WTC11 (cell line): ENCODE measurements around the gene ZMYND15. TPM values are rescaled to one million over a fixed set of nuclear protein-coding genes. Genes with fewer than 3 reads are reported as not detected.
A peak's percentile ranks its signal among the peaks of the same experiment; 100 is the strongest.

Experiments used
- ATAC-seq: fragments of 200-7000 bp; cut with Tn5 transposase; 2 replicates; pipeline ENCODE4 v1.10.0; 2021; ENCODE audit warnings: mild to moderate bottlenecking, moderate library complexity
- CTCF ChIA-PET: fragments of 300-600 bp; sonication (Branson Sonifier 250); formaldehyde crosslinking; loops from one replicate; lab custom pipeline; 2021; ENCODE audit warnings: antibody characterized with exemption; lab: Charles Lee
- POLR2A ChIA-PET: fragments of 350-600 bp; sonication (Branson Sonifier 250); formaldehyde crosslinking; loops from one replicate; lab custom pipeline; 2021; ENCODE audit warnings: antibody characterized with exemption; lab: Charles Lee
- DNase-seq: peaks from one replicate; pipeline ENCODE4 v3.0.0; 2021; ENCODE audit warnings: low spot score
- H3K27ac Mint-ChIP-seq: 2 replicates; pipeline ENCODE4 v1.8.0; 2021; ENCODE audit warnings: mixed read lengths
- H3K27me3 Mint-ChIP-seq: 2 replicates; pipeline ENCODE4 v1.8.0; 2021; ENCODE audit warnings: low read depth, mild to moderate bottlenecking, moderate library complexity, mixed read lengths
- H3K36me3 Mint-ChIP-seq: 2 replicates; pipeline ENCODE4 v1.8.0; 2021; ENCODE audit warnings: mixed read lengths
- H3K4me1 Mint-ChIP-seq: 2 replicates; pipeline ENCODE4 v1.8.0; 2022; ENCODE audit warnings: mixed read lengths
- H3K4me3 Mint-ChIP-seq: 2 replicates; pipeline ENCODE4 v1.8.0; 2021; ENCODE audit warnings: mild to moderate bottlenecking, moderate library complexity, mixed read lengths
- H3K9me3 Mint-ChIP-seq: 2 replicates; pipeline ENCODE4 v1.8.0; 2021; ENCODE audit warnings: mixed read lengths
- ATF6 ChIP-seq: sonication (generic); formaldehyde crosslinking; IDR thresholded peaks from 2 replicates; pipeline ENCODE4 v1.8.1; 2023; ENCODE audit warnings: mild to moderate bottlenecking, missing genetic modification reagents
- EMX1 ChIP-seq: fragments of 250-450 bp; sonication (Bioruptor Pico); IDR thresholded peaks from 2 replicates; pipeline ENCODE4 v1.8.0; 2021; ENCODE audit warnings: mild to moderate bottlenecking
- FOXP1 ChIP-seq: sonication (generic); formaldehyde crosslinking; IDR thresholded peaks from 2 replicates; pipeline ENCODE4 v1.8.0; 2022; ENCODE audit warnings: missing genetic modification reagents, mild to moderate bottlenecking, moderate library complexity, borderline replicate concordance
- GRHL2 ChIP-seq: fragments of 250-450 bp; sonication (Bioruptor Pico); IDR thresholded peaks from 2 replicates; pipeline ENCODE4 v1.8.0; 2022; ENCODE audit warnings: mild to moderate bottlenecking, moderate library complexity; ENCODE audit not compliant: insufficient replicate concordance, severe bottlenecking
- IRF2 ChIP-seq: sonication (generic); formaldehyde crosslinking; IDR thresholded peaks from 2 replicates; pipeline ENCODE4 v1.8.0; 2022; ENCODE audit warnings: low read depth, missing genetic modification reagents, borderline replicate concordance
- JUN ChIP-seq: sonication (generic); formaldehyde crosslinking; IDR thresholded peaks from 2 replicates; pipeline ENCODE4 v1.8.0; 2023; ENCODE audit warnings: mild to moderate bottlenecking, missing genetic modification reagents
- KAT7 ChIP-seq: sonication (generic); formaldehyde crosslinking; IDR thresholded peaks from 2 replicates; pipeline ENCODE4 v1.8.1; 2023; ENCODE audit warnings: missing genetic modification reagents, mild to moderate bottlenecking, borderline replicate concordance
- MAX ChIP-seq: sonication (generic); formaldehyde crosslinking; IDR thresholded peaks from 2 replicates; pipeline ENCODE4 v1.8.0; 2022; ENCODE audit warnings: mild to moderate bottlenecking, missing genetic modification reagents
- MXD4 ChIP-seq: fragments of 250-450 bp; sonication (Bioruptor Pico); IDR thresholded peaks from 2 replicates; pipeline ENCODE4 v1.8.0; 2021; ENCODE audit warnings: mild to moderate bottlenecking, moderate library complexity, borderline replicate concordance
- NR1H2 ChIP-seq: sonication (generic); formaldehyde crosslinking; IDR thresholded peaks from 2 replicates; pipeline ENCODE4 v1.9.0; 2021; ENCODE audit warnings: mild to moderate bottlenecking, moderate library complexity, missing genetic modification reagents
- PREB ChIP-seq: sonication (generic); formaldehyde crosslinking; IDR thresholded peaks from 2 replicates; pipeline ENCODE4 v1.8.1; 2022; ENCODE audit warnings: mild to moderate bottlenecking, missing genetic modification reagents, moderate library complexity, borderline replicate concordance
- RORB ChIP-seq: fragments of 250-450 bp; sonication (Bioruptor Pico); IDR thresholded peaks from 2 replicates; pipeline ENCODE4 v1.9.0; 2021; ENCODE audit warnings: mild to moderate bottlenecking
- TEAD4 ChIP-seq: sonication (generic); formaldehyde crosslinking; IDR thresholded peaks from 2 replicates; pipeline ENCODE4 v1.8.0; 2022; ENCODE audit warnings: mild to moderate bottlenecking, missing genetic modification reagents
- USF1 ChIP-seq: sonication (generic); formaldehyde crosslinking; IDR thresholded peaks from 2 replicates; pipeline ENCODE4 v1.8.0; 2022; ENCODE audit warnings: mild to moderate bottlenecking, missing genetic modification reagents
- ZMAT4 ChIP-seq: fragments of 250-450 bp; sonication (Bioruptor Pico); IDR thresholded peaks from 2 replicates; pipeline ENCODE4 v1.9.0; 2021; ENCODE audit warnings: mild to moderate bottlenecking
- ZNF219 ChIP-seq: sonication (generic); formaldehyde crosslinking; IDR thresholded peaks from 2 replicates; pipeline ENCODE4 v1.8.0; 2023; ENCODE audit warnings: missing genetic modification reagents, mild to moderate bottlenecking, borderline replicate concordance
- ZNF232 ChIP-seq: sonication (generic); formaldehyde crosslinking; IDR thresholded peaks from 2 replicates; pipeline ENCODE4 v1.8.0; 2022; ENCODE audit warnings: mild to moderate bottlenecking, missing genetic modification reagents
- ZNF263 ChIP-seq: sonication (generic); formaldehyde crosslinking; IDR thresholded peaks from 2 replicates; pipeline ENCODE4 v1.8.1; 2022; ENCODE audit warnings: low read depth, mild to moderate bottlenecking, moderate library complexity, missing genetic modification reagents
- ZNF281 ChIP-seq: sonication (generic); formaldehyde crosslinking; IDR thresholded peaks from 2 replicates; pipeline ENCODE4 v1.8.0; 2023; ENCODE audit warnings: mild to moderate bottlenecking, missing genetic modification reagents
- ZNF317 ChIP-seq: sonication (generic); formaldehyde crosslinking; IDR thresholded peaks from 2 replicates; pipeline ENCODE4 v1.8.1; 2023; ENCODE audit warnings: low read depth, mild to moderate bottlenecking, moderate library complexity, missing genetic modification reagents, borderline replicate concordance
- ZNF416 ChIP-seq: fragments of 250-450 bp; sonication (Bioruptor Pico); IDR thresholded peaks from 2 replicates; pipeline ENCODE4 v1.9.0; 2021; ENCODE audit warnings: mild to moderate bottlenecking, inconsistent platforms
- total RNA-seq: library from RNA; stranded (reverse); gene quantifications from 3 replicates; pipeline ENCODE4 v1.2.3, GENCODE V29; 2021

The ZMYND15 gene
- total RNA-seq, 1 experiment from 2014 or later: 0.63 TPM

GRCh38 chr17:4782652-4783051, 43.0 kb downstream of the ZMYND15 start:
- H3K27me3 Mint-ChIP-seq: peaks cover 23% of the 10 kb centered on the region
- ChIA-PET POLR2A (no interaction called here), CTCF (interaction anchor here (0.8 to 1.6 kb wide), 5 partner anchors 13 to 126 kb away, joined by 3 to 7 read pairs (median 4); partner anchors contain the start of genes MED11 and PSMB6)
- H3K9me3 Mint-ChIP-seq: no peaks in the 10 kb centered on the region
- H3K4me3 Mint-ChIP-seq: no peak overlapping the region
- no peak overlapping the region for H3K27ac Mint-ChIP-seq
- peak; percentile 59 for TF ChIP-seq MAX (CRISPR knock-in tag)
- TF ChIP-seq ZNF232: no peak
- 0 out of 2 replicates have a peak, but pooled peaks have one; percentile 16 for TF ChIP-seq USF1 (CRISPR knock-in tag)
- H3K4me1 Mint-ChIP-seq: peaks cover 18% of the 10 kb centered on the region
- no peaks in the 10 kb centered on the region for H3K36me3 Mint-ChIP-seq
- DNase-seq (peak; percentile 42), ATAC-seq (peak; percentile 41)

- TF ChIP-seq FOXP1 (0 out of 2 replicates have a peak, but pooled peaks have one; percentile 41), MXD4 (no peak)
- TF ChIP-seq, all 79 proteins: peak for 1
- POLR2A ChIA-PET: no interaction called here
- no peak for ATAC-seq
- Mint-ChIP-seq H3K27me3 (peaks cover 42% of the 10 kb centered on the region), H3K4me3 (no peak overlapping the region), H3K9me3 (no peaks in the 10 kb centered on the region), H3K4me1 (peaks cover 30% of the 10 kb centered on the region), H3K36me3 (no peaks in the 10 kb centered on the region), H3K27ac (no peak overlapping the region)
- CTCF ChIA-PET: interaction anchor here (1.4 kb wide), 1 partner anchor 41 kb away, joined by 4 read pairs; no protein-coding TSS in a partner anchor
- DNase-seq: no peak
Observed at GRCh38 chr17:4785311-4786105, 45.9 kb downstream of the ZMYND15 start.

GRCh38 chr17:4786106-4786511, 46.5 kb downstream of the ZMYND15 start, which contains the start of gene VMO1:
Gene VMO1, minus strand, starts transcription at chr17:4786364. Its CDS starts 12 bp downstream, at chr17:4786352.
- POLR2A ChIA-PET: no interaction called here
- Mint-ChIP-seq H3K27ac (peak within 1 kb of the TSS; percentile 79), H3K4me1 (peaks cover 33% of the 10 kb centered on the region), H3K36me3 (no peaks in the 10 kb centered on the region), H3K27me3 (peaks cover 48% of the 10 kb centered on the region), H3K4me3 (no peak within 1 kb of the TSS), H3K9me3 (no peaks in the 10 kb centered on the region)
- CTCF ChIA-PET: interaction anchor here (0.8 to 2.1 kb wide), 5 partner anchors 10 to 95 kb away, joined by 4 to 9 read pairs (median 5); partner anchors contain the start of genes ARRB2, PLD2 and PSMB6
- ATAC-seq (no peak), DNase-seq (peak; percentile 23)
- TF ChIP-seq NR1H2 (CRISPR knock-in tag) (no peak), ZNF281 (CRISPR knock-in tag) (no peak), USF1 (CRISPR knock-in tag) (no peak), ZNF263 (CRISPR knock-in tag) (no peak), ZNF416 (CRISPR knock-in tag) (no peak), KAT7 (CRISPR knock-in tag) (no peak), GRHL2 (CRISPR knock-in tag) (no peak), ATF6 (CRISPR knock-in tag) (no peak), PREB (CRISPR knock-in tag) (no peak), IRF2 (CRISPR knock-in tag) (no peak), RORB (CRISPR knock-in tag) (no peak), JUN (CRISPR knock-in tag) (no peak), ZMAT4 (CRISPR knock-in tag) (no peak), ZNF219 (CRISPR knock-in tag) (no peak), ZNF317 (CRISPR knock-in tag) (no peak), EMX1 (CRISPR knock-in tag) (no peak), TEAD4 (no peak)
